ENCODE results near the gene FKBP10. TPM values are rescaled to one million over a fixed set of nuclear protein-coding genes. Genes with fewer than 3 reads are reported as not detected.

FKBP10 gene
- total RNA-seq, 1 donor from 2014 or later = 401 TPM

DNA sequence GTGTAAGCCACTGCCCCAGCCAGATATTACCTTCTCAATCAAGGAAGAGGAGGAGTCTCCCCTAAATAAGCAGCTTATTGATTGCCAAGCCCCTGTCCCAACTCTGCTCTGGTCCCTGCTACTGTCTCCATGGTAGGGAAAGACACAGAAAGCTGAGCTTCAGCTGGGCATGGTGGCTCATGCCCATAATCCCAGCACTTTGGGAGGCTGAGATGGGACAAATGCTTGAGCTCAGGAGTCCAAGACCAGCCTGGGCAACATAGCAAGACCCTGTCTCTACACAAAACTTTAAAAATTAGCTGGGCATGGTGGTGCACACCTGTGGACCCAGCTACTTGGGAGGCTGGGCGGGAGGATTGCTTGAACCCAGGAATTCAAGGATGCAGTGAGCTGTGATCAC is 32.9 kb upstream of the FKBP10 start:
- H3K27ac Mint-ChIP-seq = no peak overlapping the region

DNA sequence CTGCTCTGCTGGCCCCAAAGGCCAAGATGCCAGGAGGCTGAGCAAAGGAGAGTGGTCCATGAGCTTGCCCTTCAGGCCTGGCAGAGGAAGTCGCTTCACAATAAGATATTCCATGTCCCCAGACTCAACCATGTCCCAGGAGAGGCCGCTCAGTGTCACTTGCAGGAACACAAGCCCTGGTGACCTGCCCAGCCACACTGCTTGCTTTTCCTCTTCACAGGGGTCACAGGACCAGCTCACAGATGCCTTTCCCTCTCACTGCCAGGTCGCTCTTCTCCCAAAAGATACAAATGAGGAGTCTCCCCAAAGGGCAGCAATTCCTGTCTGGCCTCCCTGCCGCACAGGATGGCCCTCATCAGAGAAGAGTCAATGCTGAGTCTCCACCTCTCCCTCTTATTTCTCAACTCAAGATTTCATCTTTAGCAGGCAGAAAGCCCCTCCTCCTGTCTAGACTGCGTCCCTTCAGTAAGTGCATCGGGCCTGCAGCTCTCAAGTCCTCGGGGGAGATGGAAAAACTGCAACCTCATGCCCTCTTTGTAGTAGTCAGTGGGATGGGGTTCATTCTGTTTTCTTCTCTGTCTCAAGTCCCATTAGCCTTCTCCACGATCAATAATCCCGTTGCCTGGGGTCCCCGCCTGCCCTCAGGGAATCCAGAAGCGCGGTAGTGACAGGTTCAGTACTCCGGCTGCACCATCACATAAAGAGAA is 31.2 kb upstream of the FKBP10 start:
- H3K36me3 Mint-ChIP-seq = peaks cover 4% of the 10 kb centered on the region
- DNase-seq (ENCODE audit: low spot score in 2 of 2, unreplicated experiment in 2 of 2) = no peak
- H3K4me3 Mint-ChIP-seq = peak overlapping the region; percentile 35
- no peaks in the 10 kb centered on the region for H3K9me3 Mint-ChIP-seq
- no peaks in the 10 kb centered on the region for H3K27me3 Mint-ChIP-seq (ENCODE audit: low read depth)
- TF ChIP-seq, protein P1, sequence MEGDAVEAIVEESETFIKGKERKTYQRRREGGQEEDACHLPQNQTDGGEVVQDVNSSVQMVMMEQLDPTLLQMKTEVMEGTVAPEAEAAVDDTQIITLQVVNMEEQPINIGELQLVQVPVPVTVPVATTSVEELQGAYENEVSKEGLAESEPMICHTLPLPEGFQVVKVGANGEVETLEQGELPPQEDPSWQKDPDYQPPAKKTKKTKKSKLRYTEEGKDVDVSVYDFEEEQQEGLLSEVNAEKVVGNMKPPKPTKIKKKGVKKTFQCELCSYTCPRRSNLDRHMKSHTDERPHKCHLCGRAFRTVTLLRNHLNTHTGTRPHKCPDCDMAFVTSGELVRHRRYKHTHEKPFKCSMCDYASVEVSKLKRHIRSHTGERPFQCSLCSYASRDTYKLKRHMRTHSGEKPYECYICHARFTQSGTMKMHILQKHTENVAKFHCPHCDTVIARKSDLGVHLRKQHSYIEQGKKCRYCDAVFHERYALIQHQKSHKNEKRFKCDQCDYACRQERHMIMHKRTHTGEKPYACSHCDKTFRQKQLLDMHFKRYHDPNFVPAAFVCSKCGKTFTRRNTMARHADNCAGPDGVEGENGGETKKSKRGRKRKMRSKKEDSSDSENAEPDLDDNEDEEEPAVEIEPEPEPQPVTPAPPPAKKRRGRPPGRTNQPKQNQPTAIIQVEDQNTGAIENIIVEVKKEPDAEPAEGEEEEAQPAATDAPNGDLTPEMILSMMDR (IDR thresholded peaks at IDR 0.05; ENCODE audit: unreplicated experiment) = no peak
- H3K4me1 Mint-ChIP-seq = peaks cover 49% of the 10 kb centered on the region
- peak overlapping the region; percentile 87 for H3K27ac Mint-ChIP-seq

More for the DNA sequence above, 32.9 kb upstream of the FKBP10 start:
- H3K4me3 Mint-ChIP-seq = no peak overlapping the region
- peaks cover 8% of the 10 kb centered on the region for H3K36me3 Mint-ChIP-seq
- no peak for DNase-seq (ENCODE audit: low spot score in 2 of 2, unreplicated experiment in 2 of 2)
- H3K4me1 Mint-ChIP-seq = peaks cover 59% of the 10 kb centered on the region
- TF ChIP-seq, protein P1 (IDR thresholded peaks at IDR 0.05; ENCODE audit: unreplicated experiment) = no peak
- H3K27me3 Mint-ChIP-seq (ENCODE audit: low read depth) = no peaks in the 10 kb centered on the region
- H3K9me3 Mint-ChIP-seq = no peaks in the 10 kb centered on the region

DNA sequence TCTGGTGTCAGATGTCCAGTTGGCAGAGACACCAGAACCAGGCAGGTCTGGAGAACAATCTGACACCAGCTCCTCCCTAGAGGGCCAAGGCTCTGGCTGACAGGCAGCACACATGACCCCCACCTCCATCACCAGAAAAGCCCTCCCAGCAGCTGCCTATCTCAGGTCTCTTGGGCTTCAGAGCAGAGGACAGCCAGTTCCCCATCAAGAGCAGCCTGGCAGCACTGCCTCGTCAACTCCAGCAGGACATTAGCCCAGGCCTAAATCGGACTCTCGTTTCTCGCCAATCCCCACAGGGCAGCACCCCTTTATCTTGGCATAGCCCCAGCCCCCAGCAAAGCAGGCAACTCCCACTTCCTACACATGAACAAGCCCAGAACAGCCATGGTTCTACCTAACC is 30.7 kb upstream of the FKBP10 start:
- Mint-ChIP-seq H3K27me3 (ENCODE audit: low read depth) (no peaks in the 10 kb centered on the region), H3K9me3 (no peaks in the 10 kb centered on the region), H3K4me3 (peak overlapping the region; percentile 35), H3K27ac (peak overlapping the region; percentile 87), H3K4me1 (peaks cover 50% of the 10 kb centered on the region), H3K36me3 (peaks cover 4% of the 10 kb centered on the region)
- no peak for DNase-seq (ENCODE audit: low spot score in 2 of 2, unreplicated experiment in 2 of 2)
- TF ChIP-seq, protein P1 (IDR thresholded peaks at IDR 0.05; ENCODE audit: unreplicated experiment) = no peak

DNA sequence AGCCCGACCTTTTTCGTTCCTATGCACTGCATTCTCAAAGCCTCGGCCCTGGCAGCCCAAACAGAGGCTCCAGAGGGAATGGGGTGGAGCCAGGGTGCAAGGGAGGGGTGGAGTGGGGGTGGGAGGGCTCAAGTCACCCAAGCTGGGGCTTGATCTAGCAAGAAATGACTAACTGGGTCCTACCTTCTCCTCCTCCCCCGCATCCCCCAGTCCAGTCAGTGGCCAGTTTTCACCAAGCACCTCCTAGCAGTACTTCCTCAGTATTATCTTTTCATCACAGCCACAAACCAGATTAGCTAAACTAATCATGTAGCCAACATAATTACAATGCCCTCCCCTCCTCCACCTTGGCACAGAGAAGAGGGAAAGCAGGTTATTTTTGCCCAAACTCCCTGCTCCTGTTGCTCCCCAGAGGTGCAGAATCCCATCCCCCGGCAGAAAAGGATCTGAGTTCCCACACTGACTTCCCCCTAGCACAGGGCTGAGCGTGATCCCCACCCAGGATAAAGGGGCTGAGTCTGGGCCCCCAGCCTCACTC is 28.5 kb upstream of the FKBP10 start:
- no peak for DNase-seq (ENCODE audit: low spot score in 2 of 2, unreplicated experiment in 2 of 2)

DNA sequence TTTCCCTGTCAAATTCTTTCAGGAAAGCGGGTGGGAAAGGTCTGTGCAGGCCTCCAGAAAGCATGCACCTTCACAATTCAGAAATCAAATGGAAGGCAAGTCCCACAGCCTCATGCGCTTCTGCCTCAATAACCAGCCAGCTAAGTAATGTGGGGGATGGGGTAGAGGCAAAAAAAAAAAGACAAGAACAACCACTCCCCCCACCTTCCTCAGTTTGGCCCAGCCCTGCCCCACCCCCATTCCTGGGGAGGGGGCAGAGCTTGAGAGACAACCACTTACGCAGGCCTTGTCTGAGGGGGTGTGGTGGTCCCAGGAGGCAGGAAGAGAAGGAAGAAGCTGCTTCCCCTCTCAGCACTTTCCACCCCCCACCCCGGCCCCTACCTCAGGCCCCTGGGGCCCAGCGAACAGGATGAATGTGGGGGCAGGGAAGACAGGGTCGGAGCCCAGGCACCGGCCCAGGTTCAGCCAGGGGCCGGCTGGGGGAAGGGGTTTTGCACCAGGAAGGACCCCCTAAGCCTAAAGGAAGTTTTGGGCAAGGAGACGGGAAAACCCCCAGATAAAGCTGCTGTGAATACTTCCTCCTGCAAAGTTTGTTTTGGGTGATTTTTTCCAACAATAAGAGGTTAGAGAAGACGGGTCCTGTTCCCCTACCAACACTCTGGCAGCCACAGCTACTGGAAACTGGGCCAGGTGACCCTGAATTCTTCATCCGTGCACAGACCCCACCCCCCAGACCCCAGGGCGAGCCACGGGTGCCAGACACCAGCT is 27.5 kb upstream of the FKBP10 start:
- Mint-ChIP-seq H3K36me3 (peaks cover 4% of the 10 kb centered on the region), H3K4me1 (peaks cover 40% of the 10 kb centered on the region), H3K4me3 (peak overlapping the region; percentile 82), H3K9me3 (no peaks in the 10 kb centered on the region), H3K27me3 (ENCODE audit: low read depth) (no peaks in the 10 kb centered on the region), H3K27ac (peak overlapping the region; percentile 95)
- DNase-seq (ENCODE audit: low spot score in 2 of 2, unreplicated experiment in 2 of 2) = peak; percentile 62 to 78
- TF ChIP-seq, protein P1 (IDR thresholded peaks at IDR 0.05; ENCODE audit: unreplicated experiment) = no peak

More for the DNA sequence above, 28.5 kb upstream of the FKBP10 start:
- no peaks in the 10 kb centered on the region for H3K9me3 Mint-ChIP-seq
- H3K4me3 Mint-ChIP-seq = peak overlapping the region; percentile 82
- peaks cover 40% of the 10 kb centered on the region for H3K4me1 Mint-ChIP-seq
- H3K27me3 Mint-ChIP-seq (ENCODE audit: low read depth) = no peaks in the 10 kb centered on the region
- peaks cover 4% of the 10 kb centered on the region for H3K36me3 Mint-ChIP-seq
- H3K27ac Mint-ChIP-seq = peak overlapping the region; percentile 95
- TF ChIP-seq, protein P1 (IDR thresholded peaks at IDR 0.05; ENCODE audit: unreplicated experiment) = no peak
